ENCODE data around the gene CCN5. TPM values are rescaled to one million over a fixed set of nuclear protein-coding genes. Genes with fewer than 3 reads are reported as not detected.
A peak's percentile ranks its signal among the peaks of the same experiment; 100 is the strongest.

The CCN5 gene
- total RNA-seq, 2 donors from 2014 or later: not detected

DNA sequence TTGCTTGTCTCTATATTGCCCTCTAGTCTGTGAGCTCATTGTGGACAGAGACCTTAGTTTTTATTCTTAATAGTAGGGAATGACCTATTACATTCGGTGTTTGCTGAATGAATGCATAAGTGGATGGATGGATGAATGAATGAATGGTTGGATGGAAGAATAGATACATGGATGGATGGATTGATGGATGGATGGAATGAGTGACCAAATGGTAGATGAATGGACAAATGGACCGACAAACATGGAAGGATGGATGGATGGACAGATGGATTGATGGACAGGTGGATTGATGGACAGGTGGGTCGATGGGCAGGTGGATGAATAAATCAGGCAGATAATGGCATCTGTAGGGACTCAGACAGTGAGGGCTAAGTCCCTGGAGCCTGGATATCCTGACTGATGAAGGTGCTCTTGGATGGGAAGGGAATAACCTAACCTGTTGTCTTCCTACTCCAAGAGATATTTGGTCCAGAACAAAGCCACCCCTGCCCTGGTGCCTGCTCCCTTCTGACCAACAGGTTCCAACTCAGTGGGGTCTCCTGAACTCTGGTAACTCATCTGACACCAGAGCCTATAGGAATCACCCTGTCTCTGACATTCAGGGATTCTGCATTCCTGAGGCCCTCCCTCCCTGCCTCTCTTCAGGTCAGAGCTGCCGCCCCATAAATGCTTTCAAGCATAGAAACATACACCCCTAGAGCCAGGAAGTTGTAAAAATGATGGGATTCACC lies 9.6 kb upstream of the CCN5 start:
- Histone ChIP-seq H3K4me3 (ENCODE audit: low read length) (no peak overlapping the region), H3K27ac (ENCODE audit: low read depth, low read length) (no peak overlapping the region), H3K36me3 (ENCODE audit: control insufficient read depth, insufficient read depth, low read length) (no peaks in the 10 kb centered on the region), H3K27me3 (ENCODE audit: control insufficient read depth, insufficient read depth, low read length, poor library complexity, severe bottlenecking) (no peaks in the 10 kb centered on the region), H3K4me1 (ENCODE audit: control insufficient read depth, insufficient read depth, low read length) (no peaks in the 10 kb centered on the region), H3K9ac (ENCODE audit: extremely low read depth, low read length, poor library complexity, severe bottlenecking) (no peak overlapping the region), H3K9me3 (ENCODE audit: control insufficient read depth, low read length) (no peaks in the 10 kb centered on the region)
- TF ChIP-seq, protein P1, sequence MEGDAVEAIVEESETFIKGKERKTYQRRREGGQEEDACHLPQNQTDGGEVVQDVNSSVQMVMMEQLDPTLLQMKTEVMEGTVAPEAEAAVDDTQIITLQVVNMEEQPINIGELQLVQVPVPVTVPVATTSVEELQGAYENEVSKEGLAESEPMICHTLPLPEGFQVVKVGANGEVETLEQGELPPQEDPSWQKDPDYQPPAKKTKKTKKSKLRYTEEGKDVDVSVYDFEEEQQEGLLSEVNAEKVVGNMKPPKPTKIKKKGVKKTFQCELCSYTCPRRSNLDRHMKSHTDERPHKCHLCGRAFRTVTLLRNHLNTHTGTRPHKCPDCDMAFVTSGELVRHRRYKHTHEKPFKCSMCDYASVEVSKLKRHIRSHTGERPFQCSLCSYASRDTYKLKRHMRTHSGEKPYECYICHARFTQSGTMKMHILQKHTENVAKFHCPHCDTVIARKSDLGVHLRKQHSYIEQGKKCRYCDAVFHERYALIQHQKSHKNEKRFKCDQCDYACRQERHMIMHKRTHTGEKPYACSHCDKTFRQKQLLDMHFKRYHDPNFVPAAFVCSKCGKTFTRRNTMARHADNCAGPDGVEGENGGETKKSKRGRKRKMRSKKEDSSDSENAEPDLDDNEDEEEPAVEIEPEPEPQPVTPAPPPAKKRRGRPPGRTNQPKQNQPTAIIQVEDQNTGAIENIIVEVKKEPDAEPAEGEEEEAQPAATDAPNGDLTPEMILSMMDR (conservative IDR thresholded peaks at IDR 0.05): no peak
- Mint-ChIP-seq H3K4me3 (no peak overlapping the region), H3K4me1 (peaks cover 10% of the 10 kb centered on the region), H3K27me3 (ENCODE audit: insufficient read depth) (no peaks in the 10 kb centered on the region), H3K36me3 (ENCODE audit: low read depth) (no peaks in the 10 kb centered on the region), H3K9me3 (no peaks in the 10 kb centered on the region), H3K27ac (no peak overlapping the region)
- WGBS, 2 experiments (ENCODE audit: insufficient coverage in 1 of 2, insufficient read length in 1 of 2): 89 to 98% methylated on average over 3 to 4 of the region's 4 CpGs
- DNase-seq: no peak

DNA sequence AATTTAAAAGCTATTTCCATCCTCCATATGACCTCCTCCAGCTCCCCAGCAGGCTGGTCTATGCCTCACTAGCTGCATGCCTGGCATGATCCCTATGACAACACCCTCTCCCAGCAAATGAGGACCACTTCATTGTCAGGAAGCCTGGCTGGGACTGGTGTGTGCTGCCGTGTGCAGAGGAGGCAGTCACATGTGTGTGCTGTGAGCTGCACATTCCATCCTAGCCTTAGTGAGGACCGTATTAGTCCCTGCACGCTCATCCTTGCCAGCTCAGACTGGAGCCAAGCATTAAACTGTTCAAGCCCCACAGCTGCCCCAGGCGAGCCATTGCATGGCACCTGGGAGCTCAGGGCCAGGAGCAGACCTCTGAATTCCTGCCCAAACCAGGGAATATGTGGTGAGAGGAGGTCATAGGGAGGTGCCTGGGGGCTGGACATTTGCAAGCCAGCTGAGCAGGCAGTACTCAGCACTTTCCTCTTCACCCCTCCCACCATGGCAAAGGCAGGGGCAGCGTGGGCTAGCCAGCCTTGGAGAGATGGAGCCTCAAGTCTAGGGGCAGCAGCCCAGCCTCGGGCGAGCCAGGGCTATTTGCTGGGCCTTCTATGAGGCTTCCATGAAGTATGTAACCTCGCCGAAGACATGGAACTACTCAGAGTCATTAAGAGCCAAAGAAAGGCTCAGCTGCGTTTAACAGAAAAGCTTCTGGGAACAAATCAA lies 8.7 kb upstream of the CCN5 start:
- Histone ChIP-seq H3K4me3 (ENCODE audit: low read length) (no peak overlapping the region), H3K27ac (ENCODE audit: low read depth, low read length) (peak overlapping the region; percentile 30), H3K9me3 (ENCODE audit: control insufficient read depth, low read length) (no peaks in the 10 kb centered on the region), H3K27me3 (ENCODE audit: control insufficient read depth, insufficient read depth, low read length, poor library complexity, severe bottlenecking) (no peaks in the 10 kb centered on the region), H3K9ac (ENCODE audit: extremely low read depth, low read length, poor library complexity, severe bottlenecking) (no peak overlapping the region), H3K36me3 (ENCODE audit: control insufficient read depth, insufficient read depth, low read length) (no peaks in the 10 kb centered on the region), H3K4me1 (ENCODE audit: control insufficient read depth, insufficient read depth, low read length) (no peaks in the 10 kb centered on the region)
- Mint-ChIP-seq H3K36me3 (ENCODE audit: low read depth) (no peaks in the 10 kb centered on the region), H3K9me3 (no peaks in the 10 kb centered on the region), H3K27me3 (ENCODE audit: insufficient read depth) (no peaks in the 10 kb centered on the region), H3K27ac (no peak overlapping the region), H3K4me1 (peaks cover 4% of the 10 kb centered on the region), H3K4me3 (no peak overlapping the region)
- DNase-seq: no peak
- TF ChIP-seq, protein P1 (conservative IDR thresholded peaks at IDR 0.05): no peak
- 68 to 72% methylated on average over 7 to 10 of the region's 10 CpGs for WGBS, 2 experiments (ENCODE audit: insufficient coverage in 1 of 2, insufficient read length in 1 of 2)

DNA sequence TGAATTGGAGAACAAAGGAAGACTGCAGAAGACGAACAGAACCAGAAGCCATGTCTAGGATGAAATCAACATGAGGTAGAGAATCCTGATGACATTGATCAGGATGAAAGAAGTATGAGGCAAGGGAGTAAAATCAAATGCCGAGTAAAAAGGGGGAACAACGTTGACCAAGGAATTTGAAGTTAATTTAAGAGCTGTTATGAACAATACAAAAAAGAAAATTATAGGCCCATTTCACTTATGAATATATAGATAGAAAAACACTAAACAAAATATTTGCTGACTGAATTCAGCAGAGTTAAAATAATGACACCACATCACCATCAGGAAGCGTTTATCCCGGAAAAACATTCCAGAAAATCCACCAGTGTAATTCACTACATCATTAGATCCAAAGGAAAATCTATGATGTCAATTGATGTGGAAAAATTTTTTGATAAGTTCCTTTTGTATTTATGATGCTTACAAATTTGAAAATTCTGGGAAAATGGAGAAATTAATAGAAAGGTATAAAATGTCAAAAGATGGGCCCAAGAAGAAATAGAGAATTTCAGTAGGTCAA lies 8.1 kb upstream of the CCN5 start:
- Mint-ChIP-seq H3K36me3 (ENCODE audit: low read depth) (no peaks in the 10 kb centered on the region), H3K4me1 (no peaks in the 10 kb centered on the region), H3K27me3 (ENCODE audit: insufficient read depth) (no peaks in the 10 kb centered on the region), H3K4me3 (no peak overlapping the region), H3K27ac (no peak overlapping the region), H3K9me3 (no peaks in the 10 kb centered on the region)
- no peaks in the 10 kb centered on the region for H3K27me3 ChIP-seq (ENCODE audit: control insufficient read depth, insufficient read depth, low read length, poor library complexity, severe bottlenecking)
- no peak overlapping the region for H3K9ac ChIP-seq (ENCODE audit: extremely low read depth, low read length, poor library complexity, severe bottlenecking)
- no peak for DNase-seq
- no peak overlapping the region for H3K4me3 ChIP-seq (ENCODE audit: low read length)
- no peaks in the 10 kb centered on the region for H3K36me3 ChIP-seq (ENCODE audit: control insufficient read depth, insufficient read depth, low read length)
- no peaks in the 10 kb centered on the region for H3K9me3 ChIP-seq (ENCODE audit: control insufficient read depth, low read length)
- H3K27ac ChIP-seq (ENCODE audit: low read depth, low read length): peak overlapping the region; percentile 30
- WGBS, 2 experiments (ENCODE audit: insufficient coverage in 1 of 2, insufficient read length in 1 of 2): 88 to 95% methylated on average over 1 to 5 of the region's 5 CpGs
- H3K4me1 ChIP-seq (ENCODE audit: control insufficient read depth, insufficient read depth, low read length): no peaks in the 10 kb centered on the region
- TF ChIP-seq, protein P1 (conservative IDR thresholded peaks at IDR 0.05): no peak
